H1 (cell line): ENCODE data around the gene GP1BB. TPM values are rescaled to one million over a fixed set of nuclear protein-coding genes. Genes with fewer than 3 reads are reported as not detected.

ENCODE experiments used
- CTCF ChIA-PET: fragments of 300-600 bp; sonication (Branson Sonifier 250); formaldehyde crosslinking; loops from one replicate; lab custom pipeline; 2021; ENCODE audit not compliant: partially characterized antibody; lab: Charles Lee
- POLR2A ChIA-PET: fragments of 300-600 bp; sonication (Branson Sonifier 250); formaldehyde crosslinking; loops from one replicate; lab custom pipeline; 2021; ENCODE audit warnings: inconsistent platforms; ENCODE audit not compliant: partially characterized antibody; lab: Charles Lee
- DNase-seq, 2 experiments: peaks; one replicate each; pipeline versions ENCODE4 v3.0.0 to v3.0.0-alpha.2; 2010 to 2022; ENCODE audit warnings: low spot score in 2 of 2, low read depth in 1 of 2, mixed read lengths in 1 of 2
- FAIRE-seq: peaks from 2 replicates; lab custom pipeline; 2011; peaks lifted over from hg19 to GRCh38; lab: Jason Lieb, UNC
- H2AFZ ChIP-seq: 2 replicates; pipeline ENCODE4 v1.8.1; 2012; ENCODE audit warnings: low read length, inconsistent platforms
- H2AK5ac ChIP-seq: 2 replicates; pipeline ENCODE4 v1.6.1; 2013; ENCODE audit warnings: low read depth, low read length
- H2BK120ac ChIP-seq: replicated peaks from 2 replicates; pipeline ENCODE3; 2013; ENCODE audit warnings: low read depth, low read length, inconsistent platforms
- H2BK12ac ChIP-seq: 2 replicates; pipeline ENCODE4 v1.6.1; 2013; ENCODE audit warnings: low read depth, low read length
- H2BK15ac ChIP-seq: 2 replicates; pipeline ENCODE4 v1.6.1; 2013; ENCODE audit warnings: low read length
- H2BK20ac ChIP-seq: 2 replicates; pipeline ENCODE4 v1.6.1; 2013; ENCODE audit warnings: low read length
- H2BK5ac ChIP-seq: 2 replicates; pipeline ENCODE4 v1.6.1; 2013; ENCODE audit warnings: low read depth, low read length
- H3K14ac ChIP-seq: 2 replicates; pipeline ENCODE4 v1.6.1; 2013; ENCODE audit warnings: inconsistent platforms; ENCODE audit not compliant: insufficient read length
- H3K18ac ChIP-seq: 2 replicates; pipeline ENCODE4 v1.6.1; 2013; ENCODE audit warnings: low read length; ENCODE audit errors: extremely low read depth
- H3K23ac ChIP-seq: 2 replicates; pipeline ENCODE4 v1.6.1; 2013; ENCODE audit warnings: inconsistent platforms; ENCODE audit not compliant: insufficient read length
- H3K23me2 ChIP-seq: 2 replicates; pipeline ENCODE4 v1.6.1; 2013; ENCODE audit warnings: low read depth, low read length
- H3K27ac ChIP-seq: 2 replicates; pipeline ENCODE4 v1.6.1; 2011; ENCODE audit warnings: low read depth, low read length, inconsistent platforms
- H3K27me3 ChIP-seq, 4 experiments: replicated peaks in 1 of 4; 1 replicate in 1 of 4; 2 replicates in 3 of 4; pipeline versions ENCODE4 v1.6.1 to v1.8.1; 2011 to 2013; ENCODE audit warnings: low read length in 3 of 4, mild to moderate bottlenecking in 3 of 4, inconsistent platforms in 2 of 4, mixed read lengths in 2 of 4, moderate library complexity in 1 of 4; ENCODE audit not compliant: control insufficient read depth in 3 of 4, insufficient read depth in 3 of 4; ENCODE audit errors: extremely low read depth in 1 of 4
- H3K36me3 ChIP-seq, 4 experiments: 2 replicates each; pipeline versions ENCODE4 v1.6.1 to v1.8.1; 2011 to 2013; ENCODE audit warnings: mild to moderate bottlenecking in 4 of 4, low read length in 3 of 4, moderate library complexity in 2 of 4, control low read depth in 1 of 4, inconsistent platforms in 1 of 4; ENCODE audit not compliant: insufficient read depth in 4 of 4, control insufficient read depth in 2 of 4
- H3K4ac ChIP-seq: replicated peaks from 2 replicates; pipeline ENCODE3; 2013; ENCODE audit warnings: low read length, low read depth, mixed read lengths, inconsistent platforms; ENCODE audit not compliant: insufficient read length
- H3K4me1 ChIP-seq, 4 experiments: replicated peaks in 1 of 4; 1 replicate in 1 of 4; 2 replicates in 3 of 4; pipeline versions ENCODE4 v1.6.1 to v1.8.1; 2011 to 2013; ENCODE audit warnings: low read length in 3 of 4, inconsistent platforms in 2 of 4, mixed read lengths in 1 of 4; ENCODE audit not compliant: insufficient read depth in 4 of 4, control insufficient read depth in 3 of 4
- H3K4me2 ChIP-seq, 2 experiments: 2 replicates each; pipeline versions ENCODE4 v1.6.1 to v1.8.1; 2011 to 2013; ENCODE audit warnings: low read depth in 2 of 2, low read length in 2 of 2, control low read depth in 1 of 2, inconsistent platforms in 1 of 2, mild to moderate bottlenecking in 1 of 2; ENCODE audit not compliant: insufficient read depth in 1 of 2
- H3K4me3 ChIP-seq, 4 experiments: fragments of 200-600, 300-600 bp in 1 of 4; sonication (generic), shearing (Covaris generic), sonication (Bioruptor Twin) in 1 of 4; 2 replicates each; pipeline versions ENCODE4 v1.5.1 to v1.8.1; 2011 to 2016; ENCODE audit warnings: low read length in 4 of 4, low read depth in 3 of 4, control low read depth in 2 of 4, inconsistent platforms in 2 of 4, mild to moderate bottlenecking in 2 of 4, mixed read lengths in 1 of 4, moderate library complexity in 1 of 4; ENCODE audit not compliant: insufficient read depth in 2 of 4; ENCODE audit errors: extremely low read depth in 1 of 4
- H3K56ac ChIP-seq: replicated peaks from 2 replicates; pipeline ENCODE3; 2013; ENCODE audit warnings: low read depth, mild to moderate bottlenecking, mixed read lengths, low read length, inconsistent platforms; ENCODE audit not compliant: insufficient read length
- H3K79me1 ChIP-seq: 2 replicates; pipeline ENCODE4 v1.6.1; 2013; ENCODE audit warnings: low read depth, low read length, control low read depth
- H3K79me2 ChIP-seq, 2 experiments: 2 replicates each; pipeline versions ENCODE4 v1.6.1 to v1.8.1; 2012 to 2013; ENCODE audit warnings: low read length in 2 of 2, mild to moderate bottlenecking in 2 of 2, inconsistent platforms in 1 of 2; ENCODE audit not compliant: insufficient read depth in 2 of 2, control insufficient read depth in 1 of 2
- H3K9ac ChIP-seq, 4 experiments: replicated peaks in 1 of 4; 1 replicate in 1 of 4; 2 replicates in 3 of 4; pipeline versions ENCODE4 v1.6.1 to v1.8.1; 2011 to 2013; ENCODE audit warnings: low read depth in 3 of 4, low read length in 3 of 4, control low read depth in 2 of 4, mild to moderate bottlenecking in 2 of 4, moderate library complexity in 2 of 4, inconsistent platforms in 1 of 4; ENCODE audit errors: extremely low read depth in 1 of 4
- H3K9me3 ChIP-seq, 2 experiments: 2 replicates each; pipeline versions ENCODE4 v1.6.1 to v1.8.1; 2012 to 2013; ENCODE audit warnings: mild to moderate bottlenecking in 2 of 2, moderate library complexity in 2 of 2, control low read depth in 1 of 2, inconsistent platforms in 1 of 2, low read depth in 1 of 2, low read length in 1 of 2, mixed read lengths in 1 of 2; ENCODE audit not compliant: insufficient read depth in 2 of 2
- H4K20me1 ChIP-seq, 2 experiments: replicated peaks in 1 of 2; 2 replicates each; pipeline versions ENCODE3 to v1.8.1; 2011 to 2013; ENCODE audit warnings: inconsistent platforms in 2 of 2, low read length in 2 of 2, mild to moderate bottlenecking in 1 of 2; ENCODE audit not compliant: insufficient read depth in 2 of 2, control insufficient read depth in 1 of 2
- H4K5ac ChIP-seq: 2 replicates; pipeline ENCODE4 v1.6.1; 2013; ENCODE audit warnings: low read length, low read depth, mixed read lengths, inconsistent platforms; ENCODE audit not compliant: insufficient read length
- H4K8ac ChIP-seq: 2 replicates; pipeline ENCODE4 v1.8.0; 2013; ENCODE audit warnings: mild to moderate bottlenecking, moderate library complexity, low read length, inconsistent platforms; ENCODE audit not compliant: insufficient read depth; ENCODE audit errors: extremely low read depth
- H4K91ac ChIP-seq: replicated peaks from 2 replicates; pipeline ENCODE3; 2013; ENCODE audit warnings: low read length, mixed read lengths, inconsistent platforms; ENCODE audit not compliant: insufficient read length
- CBX8 ChIP-seq: fragments of 300-800, 300-1000 bp; sonication (generic); IDR thresholded peaks from 2 replicates; pipeline ENCODE4 v1.7.1; 2016; ENCODE audit warnings: low read depth, low read length, borderline replicate concordance
- EGR1 ChIP-seq: IDR thresholded peaks from 2 replicates; pipeline ENCODE4 v1.6.1; 2011; ENCODE audit warnings: low read depth, low read length, borderline replicate concordance
- EP300 ChIP-seq, 2 experiments: IDR thresholded peaks; 1 replicate in 1 of 2; 2 replicates in 1 of 2; pipeline ENCODE4 v1.6.1; 2011 to 2012; ENCODE audit warnings: low read depth in 2 of 2, low read length in 2 of 2, mild to moderate bottlenecking in 2 of 2, borderline replicate concordance in 1 of 2, inconsistent platforms in 1 of 2, moderate library complexity in 1 of 2
- GABPA ChIP-seq: IDR thresholded peaks from 2 replicates; pipeline ENCODE4 v1.6.1; 2011; ENCODE audit warnings: mild to moderate bottlenecking, low read length, moderate library complexity, borderline replicate concordance; ENCODE audit not compliant: insufficient read depth
- KDM1A ChIP-seq: fragments of 200-600, 300-600 bp; sonication (generic); IDR thresholded peaks from 2 replicates; pipeline ENCODE4 v1.7.1; 2016; ENCODE audit warnings: mild to moderate bottlenecking, low read length, borderline replicate concordance
- KDM4A ChIP-seq: IDR thresholded peaks from one replicate; pipeline ENCODE4 v1.7.1; 2012; ENCODE audit warnings: low read depth, mild to moderate bottlenecking, moderate library complexity, low read length, inconsistent platforms; ENCODE audit not compliant: severe bottlenecking
- KDM5A ChIP-seq: fragments of 200-600 bp; IDR thresholded peaks from 2 replicates; pipeline ENCODE4 v1.7.1; 2012; ENCODE audit warnings: mild to moderate bottlenecking, low read length, inconsistent platforms, mixed read lengths
- NRF1 ChIP-seq: IDR thresholded peaks from 2 replicates; pipeline ENCODE4 v1.6.1; 2011; ENCODE audit warnings: mild to moderate bottlenecking, low read depth, low read length, improper control_type of control experiment
- SIN3A ChIP-seq, 2 experiments: IDR thresholded peaks in 1 of 2; conservative IDR thresholded peaks in 1 of 2; 2 replicates each; pipeline ENCODE4 v1.6.1; 2011 to 2012; ENCODE audit warnings: low read length in 2 of 2, improper control_type of control experiment in 1 of 2, low read depth in 1 of 2, mild to moderate bottlenecking in 1 of 2
- SP1 ChIP-seq: IDR thresholded peaks from 2 replicates; pipeline ENCODE4 v1.6.1; 2011; ENCODE audit warnings: low read depth, low read length
- WGBS, 2 experiments: shearing (Covaris generic) in 1 of 2; methylation state at CpG; one replicate each; pipeline versions ENCODE4 v1.1.6 to v1.1.7; 2013 to 2015; ENCODE audit warnings: low lambda C conversion rate in 2 of 2, mixed read lengths in 2 of 2, inconsistent platforms in 1 of 2, low coverage in 1 of 2, missing lambda C conversion rate in 1 of 2; ENCODE audit not compliant: insufficient replicate concordance in 2 of 2, insufficient coverage in 1 of 2, insufficient read length in 1 of 2; ENCODE audit errors: extremely low coverage in 1 of 2, missing lambda C conversion rate in 1 of 2; 5-methylcytosine and 5-hydroxymethylcytosine counted together
- polyA plus RNA-seq, 7 experiments: library from polyadenylated mRNA; depleted of rRNA in 3 of 7; stranded (reverse) in 5 of 7; unstranded in 2 of 7; fragments of >200 nt in 5 of 7; fragments of 200-250 nt in 2 of 7; gene quantifications; 1 replicate in 5 of 7; 2 replicates in 1 of 7; 4 replicates in 1 of 7; pipeline versions ENCODE4 v1.2.1 to v1.2.3, GENCODE V29; 2011 to 2013; ENCODE audit warnings: missing spikeins in 2 of 7, mixed read lengths in 2 of 7
- total RNA-seq: library from RNA; stranded (reverse); fragmentation: NEBNext Ultra II Directional; extraction: Animal tissue kit (Norgen Biotek cat#: 25700); gene quantifications from 2 replicates; pipeline ENCODE4 v1.2.1, GENCODE V29; 2021

The GP1BB gene
- total and polyA plus RNA-seq, 2 of the 8 experiments (the other 6 are each of a cell fraction or from before 2014, with no cell fraction given), result 0.36 TPM; not detected in 1

- Histone ChIP-seq H4K20me1 (peaks cover 0 to 4% of the 10 kb centered on the region in 2 experiments), H3K23ac (no peak overlapping the region), H3K14ac (no peak overlapping the region), H3K27me3 (peaks cover 7 to 55% (median 41%) of the 10 kb centered on the region in 4 experiments), H4K8ac (no peak overlapping the region; the same call in 1 of the 2 replicates), H2BK15ac (peak overlapping the region; percentile 94; the same call in 1 of the 2 replicates), H4K5ac (no peak overlapping the region), H3K18ac (peak overlapping the region; percentile 60; the same call in 1 of the 2 replicates), H3K4me3 (peak overlapping the region; percentile 29 to 54 (median 35); a peak in 7 of 8 replicates), H3K56ac (peak overlapping the region; percentile 64), H2BK5ac (0 out of 2 replicates have a peak overlapping the region, but pooled peaks have one; percentile 32), H3K9me3 (no peaks in the 10 kb centered on the region; a peak in 1 of 4 replicates), H2BK120ac (no peak overlapping the region), H3K79me2 (no peaks in the 10 kb centered on the region), H2BK12ac (peak overlapping the region; percentile 88; the same call in 1 of the 2 replicates), H3K4me1 (peaks cover 0 to 16% (median 10%) of the 10 kb centered on the region in 4 experiments; a peak in 5 of 7 replicates), H3K4ac (peak overlapping the region; percentile 83), H2AK5ac (no peak overlapping the region), H2AFZ (no peak overlapping the region), H3K27ac (no peak overlapping the region), H3K4me2 (peak overlapping the region; percentile 47 to 77; a peak in 3 of 4 replicates), H3K36me3 (no peaks in the 10 kb centered on the region; a peak in 1 of 8 replicates), H3K79me1 (no peaks in the 10 kb centered on the region; the same call in 1 of the 2 replicates), H2BK20ac (peak overlapping the region; percentile 61; the same call in 1 of the 2 replicates), H3K9ac (no peak overlapping the region), H4K91ac (peak overlapping the region; percentile 73), H3K23me2 (peaks cover 11% of the 10 kb centered on the region; the same call in 1 of the 2 replicates)
- DNase-seq (peak in 1 of 2 experiments; percentile 66), FAIRE-seq (no peak)
- POLR2A ChIA-PET, result no interaction called here
- CTCF ChIA-PET, result interaction anchor here (0.6 to 3.8 kb wide), 2 partner anchors 9 to 52 kb away, joined by 3 to 24 read pairs; no protein-coding TSS in a partner anchor
- 63% methylated on average over 15 of the region's 38 CpGs; no CpG with 5 or more reads in 1 of the 2 experiments for WGBS, 2 experiments
- TF ChIP-seq SP1 (no peak), KDM1A (peak; percentile 56; the same call in 1 of the 2 replicates), EP300 (IDR thresholded peaks at IDR 0.05; ENCODE audit: borderline replicate concordance in 1 of 2, low read depth in 2 of 2, low read length in 2 of 2) (peak in 1 of 2 experiments; percentile 31; a peak in 1 of 3 replicates), KDM5A (no peak), EGR1 (0 out of 2 replicates have a peak, but pooled peaks have one; percentile 10), NRF1 (no peak), CBX8 (no peak), SIN3A (conservative IDR thresholded peaks at IDR 0.05 in 1 of 2, IDR thresholded peaks at IDR 0.05 in 1 of 2; ENCODE audit: low read depth in 1 of 2, low read length in 2 of 2) (no peak), GABPA (no peak), KDM4A (peak; percentile 26)
These were observed 9.6 kb upstream of the GP1BB start for GRCh38 chr22:19713650-19714311.
